GM06990 (cell line): ENCODE measurements around the gene TRIM39.

Source experiments
- DNase-seq: peaks from one replicate; pipeline ENCODE4 v3.0.0-alpha.2; 2011; ENCODE audit not compliant: insufficient read length; ENCODE audit errors: extremely low read depth
- H3K27me3 ChIP-seq: replicated peaks from 2 replicates; pipeline ENCODE4 v1.6.0; 2011; ENCODE audit warnings: low read length; ENCODE audit not compliant: control insufficient read depth, insufficient read depth
- H3K36me3 ChIP-seq: 2 replicates; pipeline ENCODE4 v1.5.1; 2011; ENCODE audit warnings: low read length; ENCODE audit not compliant: control insufficient read depth, insufficient read depth
- H3K4me3 ChIP-seq: replicated peaks from 2 replicates; pipeline ENCODE4 v1.5.1; 2011; ENCODE audit warnings: low read depth, mild to moderate bottlenecking, control low read depth, low read length
- TF ChIP-seq, protein P1 (sequence below): IDR thresholded peaks from 2 replicates; pipeline ENCODE4 v1.5.1; 2011; ENCODE audit warnings: low read length, control low read depth, mild to moderate bottlenecking, inconsistent platforms; ENCODE audit not compliant: insufficient read depth, poor library complexity, severe bottlenecking

TRIM39 gene

DNA sequence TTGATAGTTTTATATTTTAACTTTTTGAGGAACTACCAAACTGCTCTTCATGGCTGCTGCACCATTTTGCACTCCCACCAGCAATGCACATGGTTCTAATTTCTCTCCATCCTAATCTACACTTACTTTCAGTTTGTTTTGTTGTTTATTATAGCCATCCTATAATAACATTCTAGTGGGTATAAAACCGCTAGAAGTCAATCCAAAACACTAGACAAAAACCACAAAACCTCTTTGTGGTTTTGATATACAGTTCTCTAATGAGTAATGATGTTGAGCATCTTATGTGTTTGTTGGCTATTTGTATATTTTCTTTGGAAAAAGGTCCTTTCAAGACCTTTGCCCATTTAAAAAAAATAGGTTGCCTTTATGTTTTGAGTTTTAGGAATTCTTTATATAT, 23.8 kb downstream of the TRIM39 start:
- TF ChIP-seq, protein P1, sequence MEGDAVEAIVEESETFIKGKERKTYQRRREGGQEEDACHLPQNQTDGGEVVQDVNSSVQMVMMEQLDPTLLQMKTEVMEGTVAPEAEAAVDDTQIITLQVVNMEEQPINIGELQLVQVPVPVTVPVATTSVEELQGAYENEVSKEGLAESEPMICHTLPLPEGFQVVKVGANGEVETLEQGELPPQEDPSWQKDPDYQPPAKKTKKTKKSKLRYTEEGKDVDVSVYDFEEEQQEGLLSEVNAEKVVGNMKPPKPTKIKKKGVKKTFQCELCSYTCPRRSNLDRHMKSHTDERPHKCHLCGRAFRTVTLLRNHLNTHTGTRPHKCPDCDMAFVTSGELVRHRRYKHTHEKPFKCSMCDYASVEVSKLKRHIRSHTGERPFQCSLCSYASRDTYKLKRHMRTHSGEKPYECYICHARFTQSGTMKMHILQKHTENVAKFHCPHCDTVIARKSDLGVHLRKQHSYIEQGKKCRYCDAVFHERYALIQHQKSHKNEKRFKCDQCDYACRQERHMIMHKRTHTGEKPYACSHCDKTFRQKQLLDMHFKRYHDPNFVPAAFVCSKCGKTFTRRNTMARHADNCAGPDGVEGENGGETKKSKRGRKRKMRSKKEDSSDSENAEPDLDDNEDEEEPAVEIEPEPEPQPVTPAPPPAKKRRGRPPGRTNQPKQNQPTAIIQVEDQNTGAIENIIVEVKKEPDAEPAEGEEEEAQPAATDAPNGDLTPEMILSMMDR = no peak
- H3K4me3 ChIP-seq = no peak overlapping the region
- DNase-seq = no peak

DNA sequence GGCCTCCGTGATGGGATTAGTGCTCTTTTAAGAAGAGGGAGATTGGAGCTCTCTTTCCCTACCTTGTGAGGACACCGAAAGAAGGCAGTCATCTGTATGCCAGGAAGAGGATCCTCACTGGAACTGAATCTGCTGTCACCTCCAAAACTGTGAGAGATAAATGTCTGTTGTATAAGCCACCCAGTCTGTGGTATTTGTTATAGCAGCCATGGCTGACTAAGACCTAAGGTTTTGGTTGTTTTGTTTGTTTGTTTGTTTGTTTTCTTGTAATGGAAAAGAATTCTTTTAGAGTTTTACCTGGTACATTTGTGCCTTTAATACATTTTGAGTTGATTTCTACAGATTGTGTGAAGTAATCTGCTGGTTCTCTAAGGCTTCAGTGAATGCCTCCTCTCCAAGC, 25.8 kb downstream of the TRIM39 start:
- no peak for DNase-seq
- no peaks in the 10 kb centered on the region for H3K36me3 ChIP-seq
- H3K27me3 ChIP-seq = no peaks in the 10 kb centered on the region
- TF ChIP-seq, protein P1 = no peak
- H3K4me3 ChIP-seq = no peak overlapping the region

More for the DNA sequence above, 23.8 kb downstream of the TRIM39 start:
- H3K27me3 ChIP-seq = no peaks in the 10 kb centered on the region
- no peaks in the 10 kb centered on the region for H3K36me3 ChIP-seq

DNA sequence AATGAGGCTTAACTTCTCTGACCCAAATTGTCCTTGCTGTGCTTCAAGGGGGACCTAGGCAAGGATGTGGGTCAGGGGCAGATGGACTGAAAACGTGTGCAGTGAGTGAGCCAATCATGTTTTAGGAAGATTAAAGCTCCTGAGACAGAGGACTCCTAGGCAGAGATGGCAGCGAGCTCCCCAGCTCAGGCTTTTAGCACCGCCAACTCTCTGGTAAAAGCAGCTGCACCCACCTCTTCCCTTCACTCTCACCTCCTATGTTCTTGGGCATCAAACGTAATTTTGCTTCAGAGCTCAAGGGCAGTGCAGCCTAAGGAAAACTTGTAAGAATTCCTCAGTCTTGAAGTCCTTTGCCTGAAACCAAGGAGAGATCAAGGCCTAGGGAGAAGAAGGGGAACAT, 28.6 kb downstream of the TRIM39 start:
- no peaks in the 10 kb centered on the region for H3K36me3 ChIP-seq
- TF ChIP-seq, protein P1 = no peak
- no peak overlapping the region for H3K4me3 ChIP-seq
- H3K27me3 ChIP-seq = no peaks in the 10 kb centered on the region; the same call in none of the 2 replicates
- no peak for DNase-seq

DNA sequence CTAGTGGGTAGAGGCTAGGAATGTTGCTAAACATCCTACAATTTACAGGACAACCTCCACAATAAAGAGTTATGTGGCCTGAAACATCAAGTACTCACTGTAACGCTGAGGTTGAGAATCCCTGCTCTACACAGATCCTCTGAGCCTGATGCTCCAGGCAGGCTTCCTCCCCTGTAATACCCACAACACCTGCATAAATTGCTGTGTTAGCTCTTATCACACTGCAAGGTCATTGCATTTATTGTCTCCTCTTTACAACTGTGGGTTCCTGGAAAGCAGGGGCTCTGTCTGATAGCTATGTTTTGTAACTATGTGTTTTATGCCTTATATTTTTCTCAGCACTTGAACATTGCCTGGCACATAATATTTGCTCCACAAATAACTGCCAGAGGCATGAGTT, 29.8 kb downstream of the TRIM39 start:
- no peaks in the 10 kb centered on the region for H3K36me3 ChIP-seq
- TF ChIP-seq, protein P1 = no peak
- H3K27me3 ChIP-seq = peaks cover 2% of the 10 kb centered on the region

DNA sequence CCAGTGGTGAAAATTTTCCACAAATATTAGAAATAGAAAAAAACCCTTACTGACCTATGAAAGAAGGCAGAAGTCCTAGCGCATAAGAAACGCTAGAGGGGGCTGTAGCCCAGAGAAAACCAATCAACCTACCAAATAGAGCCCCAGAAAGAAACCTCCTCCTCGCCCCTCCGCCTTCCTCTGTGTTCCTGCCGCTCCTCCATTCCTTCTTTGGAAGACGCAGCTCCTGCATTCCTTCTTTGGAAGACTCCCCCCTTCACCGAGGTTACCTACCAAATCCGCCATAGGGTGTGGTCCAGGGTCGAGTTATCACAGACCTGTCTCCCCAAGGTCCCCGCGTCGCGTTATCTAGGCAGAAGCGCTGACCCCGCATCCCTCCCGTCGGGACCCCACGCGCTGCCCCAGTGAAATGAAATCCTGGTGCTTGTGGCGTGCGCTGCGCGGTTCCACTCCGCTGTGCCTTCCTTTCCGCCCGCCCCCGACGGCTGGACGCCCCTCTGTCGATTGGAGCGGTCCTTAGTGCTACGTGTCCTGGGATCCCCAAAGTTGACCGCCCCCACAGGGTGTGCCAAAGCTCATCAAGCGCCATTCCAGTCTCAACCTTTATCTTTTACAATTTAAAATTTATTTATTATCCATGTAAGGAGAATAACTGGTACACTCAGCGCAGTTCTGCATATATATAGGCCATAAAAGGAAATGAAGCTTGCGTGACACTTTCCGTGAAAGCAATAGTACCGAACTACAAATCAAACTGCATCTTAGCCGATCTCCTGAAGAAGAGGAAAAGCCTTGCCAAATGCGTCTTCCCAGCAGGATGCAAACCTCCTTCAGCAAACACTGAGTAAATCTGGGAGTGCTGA, 31.2 kb downstream of the TRIM39 start:
- peak; percentile 12 for DNase-seq
- TF ChIP-seq, protein P1 = peak; percentile 79
- H3K36me3 ChIP-seq = no peaks in the 10 kb centered on the region
- H3K4me3 ChIP-seq = no peak overlapping the region
- H3K27me3 ChIP-seq = peaks cover 2% of the 10 kb centered on the region

More for the DNA sequence above, 29.8 kb downstream of the TRIM39 start:
- no peak for DNase-seq
- H3K4me3 ChIP-seq = no peak overlapping the region
